Fibroblast of villous mesenchyme (primary cell): ENCODE data around the gene SHTN1. TPM values are rescaled to one million over a fixed set of nuclear protein-coding genes. Genes with fewer than 3 reads are reported as not detected.

ENCODE experiments used
- DNase-seq: peaks from one replicate; pipeline ENCODE4 v3.0.0-alpha.2; 2010; ENCODE audit warnings: low read depth
- H3K4me3 ChIP-seq: 2 replicates; pipeline ENCODE4 v1.5.1; 2011; ENCODE audit warnings: low read depth, mild to moderate bottlenecking, low read length
- CTCF ChIP-seq: IDR thresholded peaks from 2 replicates; pipeline ENCODE4 v1.5.1; 2012; ENCODE audit warnings: low read depth, mild to moderate bottlenecking, low read length; ENCODE audit not compliant: insufficient read depth
- small RNA-seq: library from RNA; depleted of rRNA; stranded (forward); fragments of <200 nt; gene quantifications from one replicate; pipeline ENCODE3, GENCODE V24; 2012
- total RNA-seq: library from RNA; depleted of rRNA; stranded (reverse); fragments of >200 nt; gene quantifications from 2 replicates; pipeline ENCODE4 v1.2.3, GENCODE V29; 2012

The SHTN1 gene
- total RNA-seq, 1 donor = 2.2 TPM

- no peak for DNase-seq
- TF ChIP-seq CTCF = no peak
- no peak overlapping the region for H3K4me3 ChIP-seq
Measured at GRCh38 chr10:116836083-116836482, 168.9 kb downstream of the SHTN1 start.

- DNase-seq = no peak
- H3K4me3 ChIP-seq = no peak overlapping the region
- no peak for TF ChIP-seq CTCF
Measured at GRCh38 chr10:116835658-116836057, 169.3 kb downstream of the SHTN1 start.

DNA sequence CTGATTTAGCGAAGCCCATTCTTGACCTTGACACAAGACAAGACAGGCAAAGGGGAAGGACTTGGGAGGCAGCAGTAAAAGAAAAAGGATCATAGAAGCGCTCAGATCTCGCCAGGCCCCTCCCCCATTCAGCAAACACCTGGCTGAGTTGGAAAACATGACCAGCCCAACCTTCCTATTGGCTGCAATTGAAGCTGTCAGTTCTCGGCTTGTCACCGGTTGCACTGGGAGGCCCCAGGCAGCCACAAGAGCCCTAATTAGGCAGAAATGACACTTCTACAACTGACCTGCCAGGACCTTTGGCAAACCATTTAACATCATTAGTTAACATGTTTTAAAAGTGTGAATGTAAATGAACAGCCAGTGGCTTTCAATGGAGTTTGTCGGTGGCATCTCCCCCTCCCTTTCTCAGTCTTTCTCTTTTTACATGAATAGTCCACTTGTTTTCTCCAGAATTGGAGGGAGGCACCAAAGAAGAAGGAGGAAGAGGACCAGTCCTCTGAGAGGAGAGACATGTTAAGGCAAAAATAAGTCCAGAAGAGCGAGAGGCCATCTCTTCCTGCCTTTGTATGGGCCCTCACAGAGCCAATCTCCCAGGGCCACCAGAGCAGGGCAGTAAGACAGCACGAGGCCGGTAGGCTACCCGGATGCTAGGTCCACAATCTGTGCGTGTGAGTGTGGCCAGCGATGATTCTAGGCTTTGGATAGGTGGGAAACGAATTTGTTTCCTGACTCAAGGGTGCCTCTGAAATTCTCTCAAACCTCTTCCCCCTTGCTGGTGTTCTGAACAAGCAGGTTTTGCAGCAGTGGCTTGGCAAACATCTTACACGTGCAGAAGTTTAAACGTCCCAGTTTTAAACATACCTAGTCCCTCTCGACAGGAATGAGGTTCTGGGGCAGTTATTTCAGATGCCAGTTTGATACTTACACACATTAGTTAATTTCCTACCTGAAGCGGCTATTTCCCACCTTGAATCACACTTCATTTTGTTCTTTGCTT, 170.7 kb downstream of the SHTN1 start:
- no peak for TF ChIP-seq CTCF
- no peak overlapping the region for H3K4me3 ChIP-seq
- DNase-seq = no peak

- no peak overlapping the region for H3K4me3 ChIP-seq
- no peak for TF ChIP-seq CTCF
- DNase-seq = no peak
Measured at GRCh38 chr10:116831790-116832189, 173.2 kb downstream of the SHTN1 start.

Small RNA genes lying within 50 kb of the gene (small RNA-seq; reads per million reads assigned to genes)
- gene AC012308.1 = not detected

Other genes starting within 250 kb of the SHTN1 start
- gene ENO4, start 155.7 kb downstream of the SHTN1 start, total RNA-seq = under 0.01 TPM in 1 of 2 replicates, not detected in the other
- not detected in 2 replicates for gene VAX1, start 133.1 kb upstream of the SHTN1 start, total RNA-seq
- not detected in 2 replicates for gene KCNK18, start 192.3 kb upstream of the SHTN1 start, total RNA-seq
- gene SLC18A2, start 235.9 kb upstream of the SHTN1 start, total RNA-seq = under 0.01 TPM in 1 of 2 replicates, not detected in the other